ENCODE measurements around the gene DNTT.

The DNTT gene

DNA sequence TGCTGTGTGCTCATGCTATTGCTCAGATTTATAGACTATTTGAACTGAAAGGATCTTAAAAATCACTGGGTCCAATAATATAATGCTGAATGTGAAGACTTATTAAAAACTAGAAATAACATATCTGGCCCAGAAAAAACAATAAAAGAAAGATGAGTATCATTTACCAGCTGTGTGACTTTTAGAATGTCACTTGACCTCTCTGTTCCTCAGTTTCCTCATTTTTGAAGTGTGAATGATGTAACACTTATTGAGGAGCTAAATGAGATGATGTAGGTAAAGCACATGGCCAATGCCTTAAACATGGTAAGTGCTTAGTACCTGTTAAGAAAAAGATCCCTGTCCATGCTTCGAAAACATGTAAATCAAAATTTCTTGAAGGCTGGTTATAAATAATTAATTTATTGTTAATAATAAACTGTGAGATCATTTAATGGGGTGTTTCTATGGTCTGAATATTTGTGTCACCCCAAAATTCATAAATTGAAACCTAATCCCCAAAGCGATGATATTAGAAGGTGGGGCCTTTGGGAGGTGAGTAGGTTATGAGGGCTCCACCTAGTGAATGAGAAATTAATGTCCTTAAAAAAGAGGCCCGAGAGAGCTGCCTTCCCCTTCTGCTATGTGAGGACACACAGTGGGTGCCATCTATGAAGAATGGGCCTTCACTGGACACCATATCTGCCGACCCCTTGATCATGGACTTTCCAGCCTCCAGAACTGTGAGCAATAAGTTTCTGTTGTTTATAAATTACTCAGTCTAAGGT is 13.0 kb downstream of the DNTT start:
- no peaks in the 10 kb centered on the region for H3K36me3 ChIP-seq
- no peak for TF ChIP-seq CTCF (IDR thresholded peaks at IDR 0.05; ENCODE audit: low read depth, low read length)
- no peak overlapping the region for H3K27ac ChIP-seq

DNA sequence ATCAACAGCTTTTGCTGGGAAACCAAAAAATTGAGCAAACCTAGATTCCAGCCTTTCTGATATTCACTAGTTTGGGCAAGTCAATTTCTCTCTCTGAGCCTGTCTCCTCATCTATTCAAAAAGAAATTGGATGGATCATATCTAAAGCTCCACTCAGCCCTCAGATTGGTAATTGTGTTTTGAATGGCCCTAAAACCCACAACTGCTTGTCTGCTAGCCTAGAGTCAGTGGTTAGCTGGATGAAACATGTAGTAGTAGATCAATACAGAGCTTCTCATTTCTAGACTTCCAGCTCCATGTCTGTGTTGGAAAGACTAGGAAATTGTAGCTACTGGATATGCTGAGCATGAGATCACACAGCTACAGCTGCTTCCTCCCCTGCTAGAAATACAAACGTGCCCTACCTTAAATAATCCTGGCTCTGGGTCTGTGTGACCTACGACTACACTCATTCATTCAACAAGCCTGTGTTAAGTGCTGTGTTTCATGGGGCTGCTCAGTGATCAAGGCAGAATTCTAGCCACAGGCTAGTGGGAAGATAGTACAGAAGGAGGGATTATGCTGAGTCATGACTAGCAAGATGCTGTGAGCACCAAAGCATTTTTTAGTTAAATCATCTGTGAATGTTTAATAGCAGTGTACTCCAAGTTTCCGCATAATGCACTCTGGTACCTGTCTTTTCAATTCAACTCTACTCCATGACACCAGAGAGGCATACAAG is 15.7 kb downstream of the DNTT start:
- no peak for TF ChIP-seq CTCF (IDR thresholded peaks at IDR 0.05; ENCODE audit: low read depth, low read length)
- no peaks in the 10 kb centered on the region for H3K27me3 ChIP-seq (ENCODE audit: insufficient read depth, low read depth, severe bottlenecking)
- H3K9me3 ChIP-seq (ENCODE audit: severe bottlenecking): no peaks in the 10 kb centered on the region
- no peak overlapping the region for H3K27ac ChIP-seq
- no peaks in the 10 kb centered on the region for H3K36me3 ChIP-seq
- DNase-seq: no peak
- no peak overlapping the region for H3K4me3 ChIP-seq (ENCODE audit: low read depth, low read length)

More for the DNA sequence above, 13.0 kb downstream of the DNTT start:
- DNase-seq: no peak
- Histone ChIP-seq H3K9me3 (ENCODE audit: severe bottlenecking) (no peaks in the 10 kb centered on the region), H3K4me3 (ENCODE audit: low read depth, low read length) (no peak overlapping the region), H3K27me3 (ENCODE audit: insufficient read depth, low read depth, severe bottlenecking) (no peaks in the 10 kb centered on the region)

GRCh38 chr10:96321822-96322221 is 17.6 kb downstream of the DNTT start:
- H3K27ac ChIP-seq: no peak overlapping the region
- H3K4me3 ChIP-seq (ENCODE audit: low read depth, low read length): no peak overlapping the region
- H3K9me3 ChIP-seq (ENCODE audit: severe bottlenecking): no peaks in the 10 kb centered on the region
- H3K36me3 ChIP-seq: no peaks in the 10 kb centered on the region
- 0 out of 2 replicates have a peak, but pooled peaks have one; percentile 27 for TF ChIP-seq CTCF (IDR thresholded peaks at IDR 0.05; ENCODE audit: low read depth, low read length)
- no peak for DNase-seq
- H3K27me3 ChIP-seq (ENCODE audit: insufficient read depth, low read depth, severe bottlenecking): no peaks in the 10 kb centered on the region

DNA sequence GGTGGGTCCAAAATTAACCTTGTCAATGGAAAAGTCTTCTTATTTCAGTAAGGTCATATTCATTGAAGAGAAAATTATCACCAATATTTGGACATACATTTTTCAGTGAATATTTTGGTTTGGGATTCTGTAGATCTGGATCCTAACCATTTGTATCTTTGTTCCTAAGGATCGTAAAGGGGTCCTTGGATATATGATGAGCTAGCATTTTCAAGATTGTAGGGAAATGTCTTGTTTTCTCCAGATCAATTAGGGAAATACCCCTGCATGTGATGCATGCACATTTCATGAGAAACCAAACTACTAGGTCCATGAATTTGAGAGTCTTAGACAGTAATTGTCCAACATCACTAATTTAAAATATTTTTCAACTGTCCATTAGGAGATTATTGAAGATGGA is 18.0 kb downstream of the DNTT start:
- Histone ChIP-seq H3K4me3 (ENCODE audit: low read depth, low read length) (no peak overlapping the region), H3K9me3 (ENCODE audit: severe bottlenecking) (no peaks in the 10 kb centered on the region), H3K27ac (no peak overlapping the region), H3K36me3 (no peaks in the 10 kb centered on the region), H3K27me3 (ENCODE audit: insufficient read depth, low read depth, severe bottlenecking) (no peaks in the 10 kb centered on the region)
- DNase-seq: no peak
- no peak for TF ChIP-seq CTCF (IDR thresholded peaks at IDR 0.05; ENCODE audit: low read depth, low read length)

- H3K27ac ChIP-seq: no peak overlapping the region
- no peak overlapping the region for H3K4me3 ChIP-seq (ENCODE audit: low read depth, low read length)
- H3K27me3 ChIP-seq (ENCODE audit: insufficient read depth, low read depth, severe bottlenecking): no peaks in the 10 kb centered on the region
- H3K9me3 ChIP-seq (ENCODE audit: severe bottlenecking): no peaks in the 10 kb centered on the region
- no peaks in the 10 kb centered on the region for H3K36me3 ChIP-seq
- DNase-seq: no peak
- no peak for TF ChIP-seq CTCF (IDR thresholded peaks at IDR 0.05; ENCODE audit: low read depth, low read length)
Measured at GRCh38 chr10:96324447-96324846, 20.2 kb downstream of the DNTT start.
